ENCODE measurements around the gene DOCK9. TPM values are rescaled to one million over a fixed set of nuclear protein-coding genes. Genes with fewer than 3 reads are reported as not detected.

Gene DOCK9
- total and polyA plus RNA-seq, 5 donors from 2014 or later, result 4.4 to 75.0 (median 7.3) TPM

DNA sequence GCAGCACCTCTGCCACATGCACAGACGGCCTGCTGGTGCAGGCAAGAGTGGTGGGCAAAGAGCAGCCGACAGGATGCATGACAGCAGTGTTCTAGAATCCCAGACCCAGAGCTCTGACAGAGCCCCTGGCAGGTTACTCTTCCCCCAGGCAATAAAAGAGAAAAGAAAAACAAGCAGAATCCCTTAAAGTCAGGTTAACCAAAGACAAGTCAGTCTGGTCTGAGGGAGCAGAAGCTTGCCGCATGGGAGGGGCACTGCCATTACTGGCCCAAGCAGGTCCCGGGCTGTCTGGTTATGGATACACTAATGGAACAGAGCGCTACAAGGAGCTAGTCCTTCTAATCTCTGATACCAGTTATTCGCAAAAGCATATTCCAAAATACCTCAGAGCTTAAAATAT is 36.1 kb upstream of the DOCK9 start:
- Histone ChIP-seq H3K4me1 (ENCODE audit: control insufficient read depth, insufficient read depth, low read length, poor library complexity, severe bottlenecking) (no peaks in the 10 kb centered on the region), H3K9me3 (ENCODE audit: control insufficient read depth in 2 of 2, low read length in 2 of 2) (no peaks in the 10 kb centered on the region), H3K4me3 (ENCODE audit: low read depth, low read length) (no peak overlapping the region), H3K27me3 (ENCODE audit: control insufficient read depth, insufficient read depth, low read length) (no peaks in the 10 kb centered on the region), H3K27ac (ENCODE audit: insufficient read depth, low read length, poor library complexity, severe bottlenecking) (no peak overlapping the region), H3K36me3 (ENCODE audit: control insufficient read depth, insufficient read depth, low read length) (no peaks in the 10 kb centered on the region)
- DNase-seq, result no peak
- Mint-ChIP-seq H3K4me1 (peaks cover 8 to 62% (median 39%) of the 10 kb centered on the region in 4 donors), H3K27me3 (no peaks in the 10 kb centered on the region), H3K27ac (peak overlapping the region in 2 of 3 donors; percentile 17 to 47), H3K36me3 (peaks cover 8% of the 10 kb centered on the region), H3K4me3 (no peak overlapping the region), H3K9me3 (peaks cover 0 to 2% (median 0%) of the 10 kb centered on the region in 7 donors)
- no peak for ATAC-seq (ENCODE audit: low read depth in 2 of 2)

DNA sequence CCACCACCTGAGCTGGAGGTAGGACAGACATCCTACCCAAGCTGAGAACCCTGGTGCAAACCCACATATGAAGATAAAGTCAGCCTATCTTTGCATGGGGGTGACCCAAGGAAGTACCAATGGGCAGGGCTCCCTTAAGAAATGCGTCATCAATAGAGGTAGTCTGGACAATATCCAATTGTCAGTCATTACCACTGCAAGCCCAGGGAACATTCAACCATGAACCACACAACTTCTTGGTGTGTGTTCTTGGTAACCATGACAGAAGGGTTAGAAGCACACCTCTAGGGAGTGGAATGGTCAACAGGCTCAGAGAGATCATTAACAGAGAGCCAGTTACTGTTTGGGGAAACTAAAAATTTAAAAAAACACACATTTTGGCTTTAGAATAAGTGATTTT is 34.7 kb upstream of the DOCK9 start:
- H3K4me1 ChIP-seq (ENCODE audit: control insufficient read depth, insufficient read depth, low read length, poor library complexity, severe bottlenecking), result no peaks in the 10 kb centered on the region
- DNase-seq (no peak), ATAC-seq (ENCODE audit: low read depth in 2 of 2) (no peak)
- Mint-ChIP-seq H3K4me3 (no peak overlapping the region), H3K27me3 (no peaks in the 10 kb centered on the region), H3K4me1 (peaks cover 8 to 56% (median 35%) of the 10 kb centered on the region in 4 donors), H3K36me3 (peaks cover 8% of the 10 kb centered on the region), H3K9me3 (peaks cover 0 to 2% (median 0%) of the 10 kb centered on the region in 7 donors), H3K27ac (peak overlapping the region in 1 of 3 donors; percentile 56)
- H3K27me3 ChIP-seq (ENCODE audit: control insufficient read depth, insufficient read depth, low read length), result no peaks in the 10 kb centered on the region
- H3K4me3 ChIP-seq (ENCODE audit: low read depth, low read length), result no peak overlapping the region
- no peaks in the 10 kb centered on the region for H3K36me3 ChIP-seq (ENCODE audit: control insufficient read depth, insufficient read depth, low read length)
- H3K9me3 ChIP-seq (ENCODE audit: control insufficient read depth in 2 of 2, low read length in 2 of 2), result no peaks in the 10 kb centered on the region
- no peak overlapping the region for H3K27ac ChIP-seq (ENCODE audit: insufficient read depth, low read length, poor library complexity, severe bottlenecking)

DNA sequence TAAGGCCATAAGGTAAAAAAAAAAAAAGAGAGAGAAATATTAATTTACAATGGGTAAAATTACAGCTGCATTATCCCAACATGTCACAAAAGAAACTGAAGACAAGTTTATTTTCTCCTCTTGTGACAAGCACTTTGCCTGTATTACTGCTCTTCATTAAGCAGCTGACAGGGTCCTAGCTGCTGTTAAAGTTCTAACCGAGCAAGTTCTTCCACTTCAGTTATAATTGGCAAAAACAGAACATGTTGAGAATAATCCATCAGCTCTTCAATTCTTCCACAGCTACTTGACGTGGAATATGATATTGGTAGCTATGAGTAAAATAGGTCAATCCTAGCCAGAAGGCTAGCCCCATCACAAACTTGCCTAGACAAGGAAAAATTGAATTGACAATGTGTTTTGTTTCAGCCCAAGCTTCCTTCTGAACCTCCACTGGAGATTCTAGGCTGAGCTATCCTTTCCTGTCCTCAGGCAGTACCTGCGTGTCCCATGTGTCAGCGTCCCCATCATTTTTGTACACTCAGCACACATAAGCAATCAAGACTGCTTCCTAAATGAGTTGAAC is 32.2 kb upstream of the DOCK9 start:
- peaks cover 0 to 2% (median 0%) of the 10 kb centered on the region in 7 donors for H3K9me3 Mint-ChIP-seq
- peaks cover 8% of the 10 kb centered on the region for H3K36me3 Mint-ChIP-seq
- Histone ChIP-seq H3K36me3 (ENCODE audit: control insufficient read depth, insufficient read depth, low read length) (no peaks in the 10 kb centered on the region), H3K27ac (ENCODE audit: insufficient read depth, low read length, poor library complexity, severe bottlenecking) (no peak overlapping the region), H3K4me3 (ENCODE audit: low read depth, low read length) (no peak overlapping the region), H3K4me1 (ENCODE audit: control insufficient read depth, insufficient read depth, low read length, poor library complexity, severe bottlenecking) (no peaks in the 10 kb centered on the region), H3K27me3 (ENCODE audit: control insufficient read depth, insufficient read depth, low read length) (no peaks in the 10 kb centered on the region), H3K9me3 (ENCODE audit: control insufficient read depth in 2 of 2, low read length in 2 of 2) (no peaks in the 10 kb centered on the region)
- DNase-seq (no peak), ATAC-seq (ENCODE audit: low read depth in 2 of 2) (no peak)
- peak overlapping the region in 1 of 3 donors; percentile 26 for H3K27ac Mint-ChIP-seq
- H3K4me3 Mint-ChIP-seq, result no peak overlapping the region
- H3K27me3 Mint-ChIP-seq, result no peaks in the 10 kb centered on the region
- H3K4me1 Mint-ChIP-seq, result peaks cover 0 to 43% (median 21%) of the 10 kb centered on the region in 4 donors

DNA sequence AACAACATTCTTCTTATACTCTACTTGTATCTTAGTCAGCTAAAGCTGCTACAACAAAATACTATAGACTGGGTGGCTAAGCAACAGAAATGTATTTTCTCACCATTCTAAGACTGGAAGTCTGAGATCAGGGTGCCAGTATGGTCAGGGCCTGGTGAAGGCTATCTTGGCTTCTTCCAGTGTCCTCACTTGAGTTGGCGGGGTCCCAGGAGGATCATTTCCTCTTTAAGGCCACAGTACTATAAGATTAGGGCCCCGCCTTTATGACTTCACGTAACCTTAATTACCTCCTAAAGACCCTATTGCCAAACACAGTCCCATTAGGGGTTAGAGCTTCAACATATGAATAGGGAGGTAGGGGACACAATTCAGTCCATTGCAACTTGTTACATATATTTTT is 30.7 kb upstream of the DOCK9 start:
- no peaks in the 10 kb centered on the region for H3K27me3 ChIP-seq (ENCODE audit: control insufficient read depth, insufficient read depth, low read length)
- no peaks in the 10 kb centered on the region for H3K9me3 ChIP-seq (ENCODE audit: control insufficient read depth in 2 of 2, low read length in 2 of 2)
- ATAC-seq (ENCODE audit: low read depth in 2 of 2) (no peak), DNase-seq (no peak)
- Mint-ChIP-seq H3K9me3 (peaks cover 0 to 2% (median 0%) of the 10 kb centered on the region in 7 donors), H3K36me3 (peaks cover 11% of the 10 kb centered on the region), H3K4me1 (peaks cover 7 to 50% (median 26%) of the 10 kb centered on the region in 4 donors), H3K27ac (peak overlapping the region in 1 of 3 donors; percentile 15), H3K4me3 (no peak overlapping the region), H3K27me3 (no peaks in the 10 kb centered on the region)
- no peaks in the 10 kb centered on the region for H3K36me3 ChIP-seq (ENCODE audit: control insufficient read depth, insufficient read depth, low read length)
- no peak overlapping the region for H3K4me3 ChIP-seq (ENCODE audit: low read depth, low read length)
- no peaks in the 10 kb centered on the region for H3K4me1 ChIP-seq (ENCODE audit: control insufficient read depth, insufficient read depth, low read length, poor library complexity, severe bottlenecking)
- no peak overlapping the region for H3K27ac ChIP-seq (ENCODE audit: insufficient read depth, low read length, poor library complexity, severe bottlenecking)

DNA sequence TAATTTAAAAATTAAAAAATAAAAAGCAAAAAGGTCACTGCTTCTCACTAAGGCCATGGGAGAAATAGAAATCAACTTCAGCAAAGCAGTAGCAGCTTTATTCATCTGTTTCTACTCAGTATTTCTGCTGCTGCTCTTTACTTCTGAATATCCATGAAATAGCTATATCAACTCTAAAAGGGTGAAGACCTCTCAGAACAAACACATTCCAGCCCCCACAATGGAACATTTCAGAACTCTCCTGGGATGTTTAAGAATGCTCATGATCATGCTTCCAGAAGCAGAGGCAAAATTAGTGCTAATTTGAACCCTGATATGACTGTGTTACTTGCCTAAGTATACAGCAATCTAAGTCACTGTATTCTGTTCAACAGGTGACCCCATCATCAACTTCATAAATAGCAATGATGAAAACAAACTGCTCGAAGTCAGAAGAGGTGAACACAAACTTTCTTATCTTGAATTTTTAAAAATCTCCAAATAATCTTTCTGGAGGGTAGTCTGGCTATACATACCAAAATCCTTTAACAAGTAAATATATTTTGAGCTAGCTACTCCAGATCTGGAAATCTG is 29.6 kb upstream of the DOCK9 start:
- H3K27me3 ChIP-seq (ENCODE audit: control insufficient read depth, insufficient read depth, low read length), result no peaks in the 10 kb centered on the region
- no peaks in the 10 kb centered on the region for H3K4me1 ChIP-seq (ENCODE audit: control insufficient read depth, insufficient read depth, low read length, poor library complexity, severe bottlenecking)
- H3K27me3 Mint-ChIP-seq, result no peaks in the 10 kb centered on the region

DNA sequence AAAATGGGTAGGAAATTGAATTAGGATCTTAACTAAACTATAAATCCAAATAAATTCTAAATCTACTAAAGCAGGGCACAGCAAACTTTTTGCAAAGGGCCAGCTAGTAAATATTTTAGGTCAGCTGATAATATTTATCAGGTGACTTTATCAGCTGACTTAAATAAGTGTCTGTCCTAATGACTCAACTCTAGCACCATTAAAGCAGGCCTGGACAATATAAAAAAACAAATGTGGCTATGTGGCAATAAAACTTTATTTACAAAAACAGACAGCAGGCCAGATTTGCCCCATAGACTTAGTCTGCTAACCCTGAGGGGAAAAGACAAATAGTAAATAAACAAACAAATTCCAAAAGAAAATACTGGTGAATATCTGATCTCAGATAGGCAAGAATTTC is 27.7 kb upstream of the DOCK9 start:
- peaks cover 17 to 67% (median 38%) of the 10 kb centered on the region in 4 donors for H3K4me1 Mint-ChIP-seq
- Histone ChIP-seq H3K9me3 (ENCODE audit: control insufficient read depth in 2 of 2, low read length in 2 of 2) (no peaks in the 10 kb centered on the region), H3K27ac (ENCODE audit: insufficient read depth, low read length, poor library complexity, severe bottlenecking) (no peak overlapping the region), H3K4me1 (ENCODE audit: control insufficient read depth, insufficient read depth, low read length, poor library complexity, severe bottlenecking) (peaks cover 7% of the 10 kb centered on the region), H3K27me3 (ENCODE audit: control insufficient read depth, insufficient read depth, low read length) (no peaks in the 10 kb centered on the region), H3K4me3 (ENCODE audit: low read depth, low read length) (no peak overlapping the region), H3K36me3 (ENCODE audit: control insufficient read depth, insufficient read depth, low read length) (no peaks in the 10 kb centered on the region)
- no peaks in the 10 kb centered on the region for H3K27me3 Mint-ChIP-seq
- no peak for DNase-seq
- H3K36me3 Mint-ChIP-seq, result peaks cover 11% of the 10 kb centered on the region
- no peak for ATAC-seq (ENCODE audit: low read depth in 2 of 2)
- no peaks in the 10 kb centered on the region for H3K9me3 Mint-ChIP-seq
- peak overlapping the region in 1 of 3 donors; percentile 4 for H3K27ac Mint-ChIP-seq
- H3K4me3 Mint-ChIP-seq, result no peak overlapping the region

More for the DNA sequence above, 29.6 kb upstream of the DOCK9 start:
- H3K36me3 ChIP-seq (ENCODE audit: control insufficient read depth, insufficient read depth, low read length), result no peaks in the 10 kb centered on the region
- ATAC-seq (ENCODE audit: low read depth in 2 of 2), result no peak
- no peaks in the 10 kb centered on the region for H3K9me3 Mint-ChIP-seq
- H3K4me3 ChIP-seq (ENCODE audit: low read depth, low read length), result no peak overlapping the region
- no peak overlapping the region for H3K4me3 Mint-ChIP-seq
- H3K27ac Mint-ChIP-seq, result no peak overlapping the region
- peaks cover 7% of the 10 kb centered on the region for H3K36me3 Mint-ChIP-seq
- H3K4me1 Mint-ChIP-seq, result peaks cover 14 to 55% (median 27%) of the 10 kb centered on the region in 4 donors
- no peak for DNase-seq
- no peak overlapping the region for H3K27ac ChIP-seq (ENCODE audit: insufficient read depth, low read length, poor library complexity, severe bottlenecking)
- no peaks in the 10 kb centered on the region for H3K9me3 ChIP-seq (ENCODE audit: control insufficient read depth in 2 of 2, low read length in 2 of 2)

DNA sequence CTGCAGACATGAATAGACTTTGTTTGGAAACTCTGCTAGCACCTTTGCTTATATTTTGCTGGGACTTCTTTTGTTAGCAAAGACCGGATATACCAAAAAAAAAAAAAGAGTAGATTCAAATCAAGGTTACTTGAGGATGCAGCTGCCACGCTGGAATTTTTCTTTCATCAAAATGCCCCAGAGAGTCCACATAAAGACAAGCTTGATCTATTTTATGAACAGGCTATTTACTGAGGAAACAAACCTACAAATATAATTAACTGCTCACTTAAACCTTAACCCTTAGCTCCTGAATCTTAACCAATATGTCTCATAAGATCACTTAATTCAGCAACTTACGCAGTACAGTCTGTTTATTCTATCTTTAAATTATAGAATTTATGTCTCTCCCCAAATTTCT is 27.1 kb upstream of the DOCK9 start:
- ATAC-seq (ENCODE audit: low read depth in 2 of 2), result no peak
- no peaks in the 10 kb centered on the region for H3K9me3 ChIP-seq (ENCODE audit: control insufficient read depth in 2 of 2, low read length in 2 of 2)
- no peak overlapping the region for H3K4me3 ChIP-seq (ENCODE audit: low read depth, low read length)
- no peaks in the 10 kb centered on the region for H3K36me3 ChIP-seq (ENCODE audit: control insufficient read depth, insufficient read depth, low read length)
- no peak for DNase-seq
- H3K9me3 Mint-ChIP-seq, result no peaks in the 10 kb centered on the region
- H3K27ac Mint-ChIP-seq, result no peak overlapping the region
- no peaks in the 10 kb centered on the region for H3K27me3 Mint-ChIP-seq
- peaks cover 24 to 68% (median 43%) of the 10 kb centered on the region in 4 donors for H3K4me1 Mint-ChIP-seq
- no peaks in the 10 kb centered on the region for H3K27me3 ChIP-seq (ENCODE audit: control insufficient read depth, insufficient read depth, low read length)
- H3K4me3 Mint-ChIP-seq, result no peak overlapping the region
- peaks cover 14% of the 10 kb centered on the region for H3K4me1 ChIP-seq (ENCODE audit: control insufficient read depth, insufficient read depth, low read length, poor library complexity, severe bottlenecking)
- H3K27ac ChIP-seq (ENCODE audit: insufficient read depth, low read length, poor library complexity, severe bottlenecking), result no peak overlapping the region
- peaks cover 11% of the 10 kb centered on the region for H3K36me3 Mint-ChIP-seq
